ENCODE measurements around the gene SEPSECS.
A peak's percentile ranks its signal among the peaks of the same experiment; 100 is the strongest.

Gene SEPSECS

DNA sequence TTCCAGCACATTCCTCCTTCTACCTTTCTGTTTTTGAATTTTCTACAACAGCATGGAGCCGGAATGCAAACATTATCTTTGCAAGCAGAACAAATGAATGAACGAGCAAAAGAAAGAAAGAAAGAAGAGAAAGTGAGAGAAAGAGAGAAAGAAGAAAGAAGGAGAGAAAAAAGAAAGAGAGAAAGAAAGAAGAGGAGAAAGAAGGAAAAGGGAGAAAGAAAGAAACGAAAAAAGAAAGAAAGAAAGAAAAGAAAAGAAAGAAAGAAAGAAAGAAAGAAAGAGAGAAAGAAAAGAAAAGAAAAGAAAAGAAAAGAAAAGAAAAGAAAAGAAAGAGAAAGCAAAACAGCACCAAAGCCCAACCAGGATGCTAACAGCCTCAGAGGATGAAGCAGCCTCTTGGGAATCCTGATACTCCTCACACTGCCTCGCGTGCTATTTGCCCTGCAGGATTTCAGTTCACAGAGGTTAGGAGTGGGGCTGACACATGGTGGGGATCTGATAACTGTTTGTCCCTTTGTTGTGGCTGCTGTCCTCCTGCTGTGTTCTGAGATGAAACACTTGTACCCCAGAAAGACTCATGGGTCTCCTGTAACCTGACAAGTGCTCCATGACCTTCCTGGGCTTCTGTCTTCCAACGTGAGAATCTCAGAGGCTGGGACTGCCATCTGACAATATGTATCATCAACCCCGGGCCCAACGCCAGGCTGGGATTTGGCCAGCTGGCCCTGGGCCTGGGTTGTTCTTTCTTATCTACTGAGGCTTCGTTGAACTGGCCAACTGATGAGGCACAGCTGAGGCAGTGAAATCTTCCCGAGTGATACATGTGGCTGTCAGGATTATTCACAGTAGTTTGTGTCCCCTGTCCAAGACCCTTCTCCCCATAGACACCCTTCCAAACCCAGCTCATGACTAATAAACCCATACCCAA is 61.0 kb downstream of the SEPSECS start:
- Histone ChIP-seq H3K79me1 (ENCODE audit: low read length) (no peaks in the 10 kb centered on the region), H3K18ac (ENCODE audit: low read length) (no peak overlapping the region), H3K4me3 (ENCODE audit: low read length) (no peak overlapping the region), H4K8ac (ENCODE audit: low read depth, low read length) (no peak overlapping the region), H3K36me3 (ENCODE audit: control insufficient read depth, insufficient read depth, low read length) (no peaks in the 10 kb centered on the region), H3K23ac (ENCODE audit: low read length) (no peak overlapping the region), H3K9ac (ENCODE audit: low read length) (no peak overlapping the region), H2AK5ac (ENCODE audit: low read length) (no peak overlapping the region), H2BK120ac (ENCODE audit: low read depth, low read length) (no peak overlapping the region), H3K27ac (ENCODE audit: low read depth, low read length) (no peak overlapping the region), H3K79me2 (ENCODE audit: control insufficient read depth, insufficient read depth, low read length) (no peaks in the 10 kb centered on the region), H2BK5ac (ENCODE audit: low read length) (no peak overlapping the region), H3K4me2 (ENCODE audit: low read length) (no peak overlapping the region), H3K4me1 (ENCODE audit: control insufficient read depth, low read depth, low read length) (no peaks in the 10 kb centered on the region), H3K4ac (ENCODE audit: low read depth, low read length) (no peak overlapping the region), H2BK15ac (replicated peaks; ENCODE audit: low read depth) (no peak overlapping the region), H3K56ac (ENCODE audit: low read length) (no peak overlapping the region), H4K5ac (ENCODE audit: low read length) (no peak overlapping the region), H3K27me3 (ENCODE audit: insufficient read depth, low read length, poor library complexity) (no peaks in the 10 kb centered on the region)
- WGBS (ENCODE audit: extremely low coverage, insufficient coverage, low lambda C conversion rate), result no CpG with 5 or more reads among the region's 10 CpGs
- peak; percentile 26 for DNase-seq

DNA sequence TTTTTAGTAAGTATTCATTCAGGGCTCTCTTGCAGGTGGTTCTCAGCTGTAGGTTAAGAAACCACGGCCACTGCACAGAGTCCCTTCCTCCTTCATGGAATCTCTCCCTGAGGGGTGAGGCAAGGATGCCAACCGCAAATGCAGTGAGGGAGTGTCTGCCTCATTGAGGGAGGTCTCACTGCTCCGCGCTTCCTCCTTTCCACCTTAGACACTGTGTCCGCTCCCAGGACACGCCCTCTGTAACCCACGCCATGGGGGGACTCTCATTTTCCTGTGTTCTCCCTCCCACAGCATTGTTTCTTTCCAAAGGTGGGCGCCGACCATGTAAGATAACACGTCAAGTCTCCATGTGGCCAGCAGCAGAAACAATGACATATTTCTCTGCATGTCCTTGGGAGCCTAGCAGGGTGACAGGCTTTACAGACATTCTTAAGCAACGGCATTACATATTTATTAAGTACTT is 63.2 kb downstream of the SEPSECS start:
- Histone ChIP-seq H3K36me3 (ENCODE audit: control insufficient read depth, insufficient read depth, low read length) (no peaks in the 10 kb centered on the region), H3K4me2 (ENCODE audit: low read length) (no peak overlapping the region), H3K79me2 (ENCODE audit: control insufficient read depth, insufficient read depth, low read length) (no peaks in the 10 kb centered on the region), H2BK120ac (ENCODE audit: low read depth, low read length) (no peak overlapping the region), H2BK5ac (ENCODE audit: low read length) (no peak overlapping the region), H3K23ac (ENCODE audit: low read length) (no peak overlapping the region), H3K9ac (ENCODE audit: low read length) (no peak overlapping the region), H4K8ac (ENCODE audit: low read depth, low read length) (no peak overlapping the region), H2AK5ac (ENCODE audit: low read length) (no peak overlapping the region), H3K27me3 (ENCODE audit: insufficient read depth, low read length, poor library complexity) (no peaks in the 10 kb centered on the region), H3K79me1 (ENCODE audit: low read length) (no peaks in the 10 kb centered on the region), H3K4me1 (ENCODE audit: control insufficient read depth, low read depth, low read length) (no peaks in the 10 kb centered on the region), H3K56ac (ENCODE audit: low read length) (no peak overlapping the region), H3K18ac (ENCODE audit: low read length) (no peak overlapping the region), H4K5ac (ENCODE audit: low read length) (no peak overlapping the region), H3K27ac (ENCODE audit: low read depth, low read length) (no peak overlapping the region), H3K4me3 (ENCODE audit: low read length) (no peak overlapping the region), H3K4ac (ENCODE audit: low read depth, low read length) (no peak overlapping the region), H2BK15ac (replicated peaks; ENCODE audit: low read depth) (no peak overlapping the region)
- no peak for DNase-seq
- no CpG with 5 or more reads among the region's 11 CpGs for WGBS (ENCODE audit: extremely low coverage, insufficient coverage, low lambda C conversion rate)

DNA sequence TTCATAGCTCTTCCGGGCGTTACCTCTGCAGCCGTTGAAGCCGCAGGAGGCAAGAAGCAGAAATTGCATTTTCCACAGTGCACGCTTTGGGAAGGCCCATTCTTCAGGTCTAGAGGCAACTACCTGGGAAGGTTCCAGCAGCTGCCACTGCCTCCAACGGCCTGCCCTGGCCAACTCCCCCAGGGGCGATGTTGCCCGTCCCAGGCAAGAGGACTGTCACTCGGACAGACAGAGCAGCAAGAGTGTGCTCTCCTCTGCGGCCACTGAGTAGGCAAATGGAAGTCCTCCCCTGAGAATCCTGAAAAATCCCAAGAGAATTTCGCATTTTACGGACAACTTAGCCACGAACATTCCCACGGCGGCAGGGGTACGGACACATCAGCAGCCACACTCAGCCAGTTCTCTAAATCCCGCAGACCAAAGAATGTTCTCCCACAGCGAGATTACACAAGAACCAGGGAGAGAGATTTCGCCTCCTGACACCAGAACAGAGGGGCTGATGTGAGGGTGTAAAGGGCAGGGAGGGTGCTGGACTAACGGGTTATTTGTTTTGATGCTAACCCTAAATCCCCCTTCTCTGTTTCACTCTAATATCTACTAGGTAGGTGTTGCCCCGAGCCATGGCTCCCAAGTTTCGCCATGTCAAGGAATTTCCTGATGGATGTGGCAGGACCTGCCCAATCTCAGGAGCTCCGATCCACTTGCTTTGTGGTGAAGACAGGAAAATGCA is 63.8 kb downstream of the SEPSECS start:
- Histone ChIP-seq H2BK120ac (ENCODE audit: low read depth, low read length) (no peak overlapping the region), H2BK5ac (ENCODE audit: low read length) (no peak overlapping the region), H3K79me2 (ENCODE audit: control insufficient read depth, insufficient read depth, low read length) (no peaks in the 10 kb centered on the region), H3K4me1 (ENCODE audit: control insufficient read depth, low read depth, low read length) (no peaks in the 10 kb centered on the region), H2BK15ac (replicated peaks; ENCODE audit: low read depth) (no peak overlapping the region), H2AK5ac (ENCODE audit: low read length) (no peak overlapping the region), H3K56ac (ENCODE audit: low read length) (no peak overlapping the region), H3K27me3 (ENCODE audit: insufficient read depth, low read length, poor library complexity) (no peaks in the 10 kb centered on the region), H3K79me1 (ENCODE audit: low read length) (no peaks in the 10 kb centered on the region), H4K5ac (ENCODE audit: low read length) (no peak overlapping the region), H3K18ac (ENCODE audit: low read length) (no peak overlapping the region), H3K4ac (ENCODE audit: low read depth, low read length) (no peak overlapping the region), H3K23ac (ENCODE audit: low read length) (no peak overlapping the region), H3K9ac (ENCODE audit: low read length) (no peak overlapping the region), H3K36me3 (ENCODE audit: control insufficient read depth, insufficient read depth, low read length) (no peaks in the 10 kb centered on the region), H3K27ac (ENCODE audit: low read depth, low read length) (no peak overlapping the region), H3K4me3 (ENCODE audit: low read length) (no peak overlapping the region), H3K4me2 (ENCODE audit: low read length) (no peak overlapping the region), H4K8ac (ENCODE audit: low read depth, low read length) (no peak overlapping the region)
- no peak for DNase-seq
- WGBS (ENCODE audit: extremely low coverage, insufficient coverage, low lambda C conversion rate), result no CpG with 5 or more reads among the region's 23 CpGs

DNA sequence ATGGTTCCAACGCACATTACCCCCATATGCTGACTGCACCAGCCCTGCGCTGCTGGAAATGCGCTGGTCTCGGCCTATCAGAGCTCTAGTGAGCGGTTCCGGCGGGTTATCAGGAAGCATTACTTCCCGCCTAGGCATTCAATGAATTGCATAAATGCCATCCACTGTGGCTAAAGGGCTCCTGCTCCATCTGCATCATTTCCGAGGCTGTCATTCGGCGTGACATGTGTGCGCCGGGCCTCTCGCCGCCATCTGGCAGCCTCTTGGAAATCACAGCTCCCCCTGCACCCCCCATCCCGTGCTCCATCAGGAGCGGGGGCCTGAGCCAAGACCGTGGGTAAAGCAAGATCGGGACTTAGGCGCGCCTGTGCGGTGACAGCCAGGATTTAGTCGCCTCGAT is 64.4 kb downstream of the SEPSECS start:
- Histone ChIP-seq H4K8ac (ENCODE audit: low read depth, low read length) (no peak overlapping the region), H4K5ac (ENCODE audit: low read length) (no peak overlapping the region), H3K27ac (ENCODE audit: low read depth, low read length) (no peak overlapping the region), H3K79me2 (ENCODE audit: control insufficient read depth, insufficient read depth, low read length) (no peaks in the 10 kb centered on the region), H3K56ac (ENCODE audit: low read length) (no peak overlapping the region), H3K4ac (ENCODE audit: low read depth, low read length) (no peak overlapping the region), H3K4me3 (ENCODE audit: low read length) (no peak overlapping the region), H3K9ac (ENCODE audit: low read length) (no peak overlapping the region), H3K23ac (ENCODE audit: low read length) (no peak overlapping the region), H3K36me3 (ENCODE audit: control insufficient read depth, insufficient read depth, low read length) (no peaks in the 10 kb centered on the region), H3K18ac (ENCODE audit: low read length) (no peak overlapping the region), H2BK15ac (replicated peaks; ENCODE audit: low read depth) (no peak overlapping the region), H2BK120ac (ENCODE audit: low read depth, low read length) (no peak overlapping the region), H3K4me1 (ENCODE audit: control insufficient read depth, low read depth, low read length) (no peaks in the 10 kb centered on the region), H2BK5ac (ENCODE audit: low read length) (no peak overlapping the region), H3K27me3 (ENCODE audit: insufficient read depth, low read length, poor library complexity) (no peaks in the 10 kb centered on the region), H3K79me1 (ENCODE audit: low read length) (no peaks in the 10 kb centered on the region), H2AK5ac (ENCODE audit: low read length) (no peak overlapping the region), H3K4me2 (ENCODE audit: low read length) (no peak overlapping the region)
- WGBS (ENCODE audit: extremely low coverage, insufficient coverage, low lambda C conversion rate), result no CpG with 5 or more reads among the region's 24 CpGs
- DNase-seq, result no peak

DNA sequence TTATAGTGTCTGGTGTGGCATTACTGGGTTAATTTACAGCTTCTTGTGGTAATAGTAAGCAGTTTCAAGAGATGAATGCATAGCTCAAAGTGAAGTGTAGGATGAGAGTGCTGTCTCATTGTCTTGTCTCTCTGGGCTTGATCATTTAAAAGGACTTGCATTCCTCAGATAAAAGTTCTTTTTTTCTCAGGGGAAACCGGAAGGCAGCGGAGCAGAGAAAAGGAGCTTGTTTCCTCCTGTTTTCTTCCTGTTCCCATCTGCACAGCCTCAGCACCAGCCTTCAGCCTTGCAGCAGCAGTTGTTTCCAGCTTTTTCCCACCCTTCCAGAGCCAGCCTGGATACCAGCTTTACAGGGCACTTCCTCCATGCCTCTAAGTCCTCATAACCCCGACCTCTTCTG is 68.1 kb downstream of the SEPSECS start:
- Histone ChIP-seq H3K79me1 (ENCODE audit: low read length) (no peaks in the 10 kb centered on the region), H2BK5ac (ENCODE audit: low read length) (no peak overlapping the region), H3K4ac (ENCODE audit: low read depth, low read length) (no peak overlapping the region), H2BK120ac (ENCODE audit: low read depth, low read length) (no peak overlapping the region), H3K79me2 (ENCODE audit: control insufficient read depth, insufficient read depth, low read length) (no peaks in the 10 kb centered on the region), H3K4me2 (ENCODE audit: low read length) (no peak overlapping the region), H3K27me3 (ENCODE audit: insufficient read depth, low read length, poor library complexity) (no peaks in the 10 kb centered on the region), H3K23ac (ENCODE audit: low read length) (no peak overlapping the region), H3K36me3 (ENCODE audit: control insufficient read depth, insufficient read depth, low read length) (no peaks in the 10 kb centered on the region), H3K4me3 (ENCODE audit: low read length) (no peak overlapping the region), H3K18ac (ENCODE audit: low read length) (no peak overlapping the region), H2AK5ac (ENCODE audit: low read length) (no peak overlapping the region), H4K5ac (ENCODE audit: low read length) (no peak overlapping the region), H3K4me1 (ENCODE audit: control insufficient read depth, low read depth, low read length) (no peaks in the 10 kb centered on the region), H3K56ac (ENCODE audit: low read length) (no peak overlapping the region), H2BK15ac (replicated peaks; ENCODE audit: low read depth) (no peak overlapping the region), H3K27ac (ENCODE audit: low read depth, low read length) (no peak overlapping the region), H4K8ac (ENCODE audit: low read depth, low read length) (no peak overlapping the region), H3K9ac (ENCODE audit: low read length) (no peak overlapping the region)
- WGBS (ENCODE audit: extremely low coverage, insufficient coverage, low lambda C conversion rate), result no CpG with 5 or more reads among the region's 3 CpGs
- DNase-seq, result peak; percentile 61
